GM19351 (cell line): ENCODE results near the gene TBK1.

Experiments used
- ATAC-seq: cut with Tn5 transposase; IDR thresholded peaks from one replicate; pipeline ENCODE4 v1.9.1; 2021; ENCODE audit warnings: mild to moderate bottlenecking, moderate library complexity; ENCODE audit not compliant: unreplicated experiment

Gene TBK1

DNA sequence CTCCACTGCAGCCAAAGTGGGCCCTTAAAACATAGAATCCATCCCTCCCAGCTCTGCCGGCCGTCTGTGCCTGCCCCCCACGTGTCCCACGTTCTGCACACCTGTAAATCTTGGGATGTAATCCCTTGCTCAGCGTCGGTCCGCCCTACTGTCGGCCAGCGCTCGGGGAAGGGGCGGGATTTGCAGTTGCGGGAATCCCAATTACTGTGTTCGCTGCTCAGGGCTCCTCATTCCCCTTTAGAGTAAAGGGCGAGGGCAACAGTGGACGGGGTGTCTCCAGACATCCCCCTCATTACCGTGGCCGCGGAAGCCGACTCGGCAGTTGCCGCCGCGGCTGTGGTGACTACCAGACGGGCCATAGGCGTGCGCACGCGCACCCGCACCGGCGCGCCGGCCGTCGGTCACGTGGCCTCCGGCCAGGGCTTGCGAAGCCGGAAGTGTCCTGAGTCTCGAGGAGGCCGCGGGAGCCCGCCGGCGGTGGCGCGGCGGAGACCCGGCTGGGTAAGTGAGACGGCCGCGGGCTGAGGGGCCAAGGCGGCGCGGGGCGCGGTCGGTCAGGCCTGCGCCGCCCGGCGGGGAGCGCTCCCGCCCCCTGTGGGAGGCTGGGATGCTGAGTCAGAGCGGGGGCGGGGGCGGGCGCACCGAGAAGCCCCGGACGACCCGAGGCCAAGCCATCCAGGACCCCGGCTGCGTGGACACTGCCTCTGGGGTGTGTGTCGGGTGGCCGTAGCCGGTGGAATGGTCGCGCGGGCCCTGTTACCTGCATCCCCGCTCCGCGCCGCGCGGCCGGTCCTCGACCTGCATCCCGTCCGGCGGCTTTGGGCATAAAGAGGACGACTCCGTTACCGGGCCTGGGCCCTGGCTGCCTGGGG, at the start of gene TBK1:
TBK1 (plus strand) TSS at position 434 of the 872 bp plus-strand sequence. CDS start 3,751 bp downstream, outside the sequence.
- peak; percentile 87 for ATAC-seq

DNA sequence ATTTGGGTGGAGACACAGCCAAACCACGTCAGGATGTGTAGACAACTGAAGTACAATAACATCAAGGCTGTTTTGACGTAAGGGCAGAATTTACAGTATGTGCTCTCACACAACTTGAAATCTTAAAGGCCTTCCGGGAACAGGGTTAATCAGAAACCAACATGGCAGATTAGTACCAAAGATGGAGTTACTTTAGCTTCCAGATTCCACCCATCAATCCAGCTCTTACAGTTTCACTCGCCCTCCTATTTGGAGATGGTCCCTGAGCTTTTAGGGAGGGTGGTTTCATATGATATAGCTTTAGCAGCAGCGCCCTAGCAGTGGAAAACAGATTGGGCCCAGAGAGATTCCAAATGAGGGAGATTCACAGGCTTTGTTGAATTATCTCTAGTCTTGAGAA, 49.7 kb upstream of the TBK1 start:
- no peak for ATAC-seq

DNA sequence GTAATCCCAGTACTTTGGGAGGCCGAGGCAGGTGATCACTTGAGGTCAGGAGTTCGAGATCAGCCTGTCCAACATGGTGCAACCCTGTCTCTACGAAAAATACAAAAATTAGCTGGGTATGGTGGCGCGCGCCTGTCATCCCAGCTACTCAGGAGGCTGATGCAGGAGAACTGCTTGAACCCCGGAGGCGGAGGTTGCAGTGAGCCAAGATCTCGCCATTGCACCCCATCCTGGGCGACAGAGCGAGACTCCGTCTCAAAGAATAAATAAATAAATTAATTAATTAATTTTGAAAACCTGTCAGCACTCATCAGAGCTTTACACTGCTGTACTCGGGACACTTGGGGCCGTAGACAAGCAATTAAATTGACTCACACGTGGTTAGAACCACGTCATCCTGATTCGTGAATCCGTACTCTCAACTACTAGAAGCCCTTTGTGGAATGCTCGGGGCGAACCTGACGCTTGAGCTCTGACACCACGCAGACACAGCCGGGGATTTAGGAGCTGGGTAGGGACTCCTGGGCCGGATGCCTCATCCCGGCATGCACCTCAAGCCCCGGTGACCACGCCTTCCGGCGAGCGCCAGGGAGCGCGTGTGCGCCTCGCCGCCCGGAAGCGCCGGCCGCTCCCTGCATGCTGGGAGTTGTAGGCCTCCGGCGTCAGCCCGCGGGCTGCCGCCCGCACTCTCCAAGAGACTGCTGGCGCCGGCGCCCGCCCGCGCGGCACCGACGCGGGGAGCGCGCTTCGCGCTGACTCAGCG, 48.0 kb upstream of the TBK1 start, which contains the start of gene XPOT:
XPOT (plus strand) TSS at position 686 of the 763 bp plus-strand sequence. CDS start 5,644 bp downstream, outside the sequence.
- peak; percentile 92 for ATAC-seq

DNA sequence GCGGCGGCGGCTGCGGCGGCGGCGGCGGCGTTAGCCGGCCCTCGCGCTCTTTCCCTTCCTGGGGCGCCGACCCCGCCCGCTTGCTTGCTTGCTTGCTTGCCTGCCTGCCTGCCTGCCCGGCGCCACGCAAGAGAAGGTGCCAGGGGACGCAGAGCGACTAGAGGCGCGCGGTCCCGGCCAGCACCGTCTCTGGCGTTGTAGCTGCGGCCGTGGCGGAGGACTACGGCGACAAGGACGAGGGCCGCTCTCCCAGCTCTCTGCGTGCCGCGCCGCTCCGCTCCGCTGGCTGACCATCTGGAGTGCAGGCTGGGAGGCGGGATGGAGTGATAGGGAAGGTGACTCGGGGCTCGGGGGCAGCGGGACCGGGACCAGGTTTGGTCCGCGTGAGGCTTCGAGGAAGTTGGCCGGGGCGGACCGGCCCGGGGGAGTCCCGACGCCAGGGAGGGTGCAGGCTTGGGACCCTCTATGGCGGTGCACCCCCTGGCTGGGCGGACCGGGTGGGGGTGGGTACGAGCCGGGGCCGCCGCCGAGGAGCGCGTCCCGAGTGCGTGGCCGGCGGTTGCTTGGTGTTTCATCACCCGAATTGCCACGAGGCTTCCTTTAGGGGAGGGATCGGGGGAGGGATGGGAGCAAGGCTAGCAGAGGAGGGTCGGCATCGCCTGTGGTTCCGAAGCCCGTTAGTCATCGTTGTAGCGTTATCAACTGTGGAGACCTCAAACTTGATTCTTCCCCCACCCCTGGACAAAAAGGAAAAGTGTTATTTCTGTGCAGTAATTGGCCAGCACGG, 47.3 kb upstream of the TBK1 start:
- ATAC-seq, result peak; percentile 30

DNA sequence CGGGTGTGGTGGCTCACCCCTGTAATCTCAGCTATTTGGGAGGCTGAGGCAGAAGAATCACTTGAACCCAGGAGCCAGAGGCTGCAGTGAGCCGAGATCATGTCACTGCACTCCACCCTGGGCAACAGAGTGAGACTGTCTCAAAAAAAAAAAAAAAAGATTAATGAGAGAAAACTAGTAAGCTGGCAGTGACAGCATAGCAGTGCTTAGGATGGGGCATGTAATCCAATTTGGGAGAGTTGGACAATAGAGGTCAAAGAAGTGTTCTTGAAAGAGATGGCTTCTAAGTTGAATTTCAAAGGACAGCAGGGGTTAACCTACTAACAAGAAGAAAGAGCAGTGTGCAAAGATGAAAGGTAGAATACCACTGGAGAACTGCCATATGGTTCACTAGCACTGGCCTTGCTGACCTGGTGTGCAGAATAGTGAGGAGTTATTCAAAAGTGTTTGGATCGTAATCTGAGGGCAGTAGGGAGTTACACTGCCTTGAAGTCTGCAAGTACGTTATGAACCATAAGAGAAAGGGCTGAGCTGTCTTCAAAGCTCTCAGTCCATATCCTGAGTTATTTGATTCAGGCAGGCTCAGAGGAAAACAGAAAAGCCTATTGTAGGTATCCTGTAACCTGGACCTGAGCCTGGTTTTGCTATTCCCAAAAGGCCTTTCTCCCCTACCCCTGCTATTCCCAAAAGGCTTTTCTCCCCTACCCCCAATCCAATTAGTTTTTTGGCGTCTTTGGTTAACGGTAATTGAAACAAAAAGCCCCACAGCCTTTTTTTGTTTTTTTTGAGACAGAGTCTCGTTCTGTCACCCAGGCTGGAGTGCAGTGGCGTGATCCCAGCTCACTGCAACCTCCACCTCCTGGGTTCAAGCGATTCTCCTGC, 44.3 kb upstream of the TBK1 start:
- ATAC-seq, result no peak

DNA sequence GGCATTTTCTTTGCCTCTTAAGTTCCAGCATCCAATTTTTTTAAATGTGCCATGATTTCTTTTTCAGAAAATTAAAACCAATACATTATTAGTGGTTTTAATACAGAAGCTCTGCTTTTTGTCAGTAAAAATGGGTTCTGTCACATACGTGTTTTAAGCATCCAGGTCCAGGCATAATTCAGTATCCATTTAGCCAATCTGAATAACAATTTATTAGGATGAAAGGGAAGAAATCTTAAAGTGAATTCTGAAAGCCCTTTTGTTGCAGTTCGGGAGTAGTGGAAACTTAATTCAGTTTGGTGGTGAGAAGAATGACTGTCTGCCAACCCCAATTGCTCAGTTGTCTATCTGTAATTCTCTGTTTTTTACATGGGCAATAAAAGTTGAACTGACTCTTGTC, 40.5 kb upstream of the TBK1 start:
- ATAC-seq, result no peak

DNA sequence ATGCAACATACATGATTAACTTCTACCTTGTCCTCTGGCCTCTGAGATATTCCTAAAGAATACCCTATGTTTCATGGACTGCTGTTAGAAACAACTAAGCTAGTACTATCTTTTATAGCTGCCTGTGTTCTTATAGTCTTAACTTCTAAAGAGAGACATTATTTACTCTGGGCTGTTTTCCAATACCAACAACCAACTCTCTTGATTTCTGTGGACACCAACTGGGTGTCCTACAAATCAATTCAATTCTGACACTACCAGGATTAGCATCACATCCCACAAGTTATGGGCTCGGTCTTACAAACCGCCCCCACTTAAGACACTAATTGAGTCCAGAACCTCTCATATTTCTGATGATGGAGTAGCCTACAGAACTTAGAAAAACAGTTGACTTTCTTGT, 39.5 kb upstream of the TBK1 start:
- no peak for ATAC-seq

DNA sequence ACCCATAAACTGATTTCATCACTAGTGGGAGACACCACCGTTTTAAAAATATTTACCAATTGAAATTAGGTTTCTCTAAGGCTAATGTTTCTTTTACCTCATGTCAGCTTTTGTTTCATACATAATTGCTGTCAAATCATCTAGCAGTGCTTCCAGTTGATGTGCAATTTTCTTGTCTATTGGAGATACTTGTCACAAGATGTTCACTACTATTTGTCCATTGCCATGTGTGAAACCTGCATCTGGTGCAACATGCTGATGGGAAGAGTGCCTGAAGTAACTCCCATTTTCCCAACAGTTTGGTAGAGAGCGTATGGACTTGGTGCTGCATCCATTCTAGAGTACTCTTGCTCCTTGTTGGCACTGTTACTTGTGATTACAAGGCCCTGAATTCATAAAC, 38.0 kb upstream of the TBK1 start:
- ATAC-seq, result no peak

DNA sequence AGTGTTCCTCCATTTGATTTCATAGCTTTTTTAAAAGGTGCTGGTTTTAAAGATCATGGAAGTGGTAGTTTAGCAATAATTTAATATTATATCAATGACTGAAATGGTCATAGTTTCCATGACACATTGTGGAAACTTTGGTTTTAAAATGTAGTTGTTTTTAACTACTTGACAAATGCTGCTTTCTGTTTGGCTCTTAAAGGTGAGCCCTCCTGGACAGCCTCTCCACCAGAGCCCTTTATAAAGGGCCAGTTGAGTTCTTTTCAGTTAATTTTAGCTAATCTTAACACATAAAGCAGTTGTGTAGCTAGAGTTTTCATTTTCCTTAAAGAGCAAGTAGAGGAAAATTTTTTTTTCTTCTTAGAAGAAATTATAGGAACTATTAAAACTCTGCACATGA, 33.7 kb upstream of the TBK1 start:
- no peak for ATAC-seq

DNA sequence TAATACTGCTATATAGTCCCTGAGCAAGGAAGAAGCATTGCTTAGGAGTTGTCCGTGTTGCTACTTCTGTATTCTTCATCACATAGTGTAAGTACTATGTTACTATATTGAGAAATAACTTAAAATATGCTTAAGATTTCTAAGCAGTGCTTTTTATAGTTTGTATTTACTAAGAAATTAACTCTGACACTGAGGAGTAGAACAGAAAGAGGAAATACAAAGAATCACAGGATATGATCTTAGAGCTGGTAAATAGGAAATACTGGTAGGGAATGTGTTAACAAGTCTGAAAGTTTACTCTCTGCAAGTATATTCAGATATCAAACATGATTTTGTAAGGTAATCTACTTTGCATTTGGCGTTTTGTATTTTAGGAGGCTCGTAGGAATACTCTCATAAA, 32.2 kb upstream of the TBK1 start:
- ATAC-seq, result no peak

DNA sequence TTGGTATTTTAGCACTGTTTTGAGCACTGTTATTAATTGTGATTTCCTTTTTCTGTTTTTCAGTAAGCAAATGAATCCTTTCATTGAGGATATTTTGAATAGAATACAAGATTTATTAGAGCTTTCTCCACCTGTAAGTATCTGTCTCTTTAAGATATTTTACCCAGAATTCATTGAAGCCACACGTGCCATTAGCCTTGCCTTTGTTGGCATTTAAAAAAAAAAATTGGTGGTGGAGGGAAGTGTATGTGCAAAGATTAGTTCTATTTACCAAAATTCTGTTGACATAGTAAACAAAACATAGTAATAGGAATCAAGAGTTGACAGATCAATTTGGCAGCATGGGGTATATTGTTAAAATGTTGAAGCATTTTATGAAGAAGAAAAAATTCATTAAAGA, 23.9 kb upstream of the TBK1 start:
- no peak for ATAC-seq

DNA sequence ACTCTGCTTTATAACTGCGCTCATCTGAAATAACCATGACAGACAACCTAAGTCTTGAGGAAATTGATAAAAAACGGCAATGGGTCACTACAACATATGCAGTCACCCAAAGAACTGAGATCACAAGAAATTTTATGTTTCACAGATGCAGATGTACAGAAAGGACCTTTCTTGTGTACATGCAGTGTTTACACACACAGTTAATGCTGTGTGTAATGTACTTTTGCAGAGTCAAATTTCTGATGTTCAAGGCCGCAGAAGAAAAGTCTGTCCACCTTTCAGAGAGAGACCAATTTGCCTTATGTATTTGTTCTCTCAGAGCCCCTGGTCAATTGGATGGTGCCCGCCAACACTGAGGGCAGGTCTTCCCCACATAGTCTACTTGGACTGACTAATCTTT, 23.0 kb upstream of the TBK1 start:
- ATAC-seq, result no peak

DNA sequence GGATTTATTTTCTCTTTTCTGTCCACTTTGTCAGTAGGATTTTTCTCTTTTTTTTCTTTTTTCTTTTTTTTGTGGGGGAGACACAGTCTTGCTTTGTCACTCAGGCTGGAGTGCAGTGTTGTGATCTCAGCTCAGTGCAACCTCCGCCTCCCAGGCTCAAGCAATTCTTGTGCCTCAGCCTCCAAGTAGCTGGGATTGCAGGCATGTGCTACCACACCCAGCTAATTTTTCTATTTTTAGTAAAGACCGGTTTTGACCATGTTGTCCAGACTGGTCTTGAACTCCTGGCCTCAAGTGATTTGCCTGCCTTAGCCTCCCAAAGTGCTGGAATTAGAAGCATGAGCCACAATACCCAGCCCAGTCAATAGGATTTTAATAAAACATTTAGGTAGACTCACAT, 21.0 kb upstream of the TBK1 start:
- ATAC-seq, result no peak

DNA sequence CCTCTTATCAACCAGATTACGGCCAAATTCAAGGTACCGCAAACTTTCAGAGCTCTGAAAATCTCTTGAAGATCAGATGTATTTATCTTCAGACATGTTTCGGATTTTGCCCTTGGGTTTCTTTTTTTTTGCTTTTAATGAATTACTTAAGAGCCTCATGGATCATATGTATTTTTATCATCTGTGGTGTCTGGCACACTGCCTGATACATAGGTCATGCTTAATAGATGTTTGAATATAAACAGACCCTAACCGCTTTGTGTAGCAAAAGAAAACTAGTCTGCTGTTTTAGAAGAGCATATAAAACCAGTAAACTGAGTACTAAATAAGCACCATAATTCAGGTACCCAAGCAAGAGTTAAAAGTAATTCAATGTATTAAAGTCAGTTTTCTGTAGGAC, 20.1 kb upstream of the TBK1 start:
- ATAC-seq, result no peak

DNA sequence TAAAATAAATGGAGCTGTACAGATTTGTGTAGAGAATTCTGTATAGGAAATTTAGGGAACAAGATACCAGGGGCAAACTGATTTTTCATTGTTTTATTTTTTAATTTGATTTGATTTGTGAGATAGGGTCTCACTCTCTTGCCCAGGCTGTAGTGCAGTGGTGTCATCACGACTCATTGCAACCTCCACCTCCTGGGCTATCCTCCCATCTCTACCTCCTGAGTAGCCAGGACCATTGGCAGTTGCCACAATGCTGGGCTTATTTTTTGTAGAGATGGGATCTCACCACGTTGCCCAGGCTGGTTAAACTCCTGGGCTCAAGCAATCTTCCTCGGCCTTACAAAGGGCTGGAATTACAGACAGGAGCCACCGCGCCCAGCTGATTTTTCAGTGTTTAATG, 18.0 kb upstream of the TBK1 start:
- ATAC-seq, result no peak

DNA sequence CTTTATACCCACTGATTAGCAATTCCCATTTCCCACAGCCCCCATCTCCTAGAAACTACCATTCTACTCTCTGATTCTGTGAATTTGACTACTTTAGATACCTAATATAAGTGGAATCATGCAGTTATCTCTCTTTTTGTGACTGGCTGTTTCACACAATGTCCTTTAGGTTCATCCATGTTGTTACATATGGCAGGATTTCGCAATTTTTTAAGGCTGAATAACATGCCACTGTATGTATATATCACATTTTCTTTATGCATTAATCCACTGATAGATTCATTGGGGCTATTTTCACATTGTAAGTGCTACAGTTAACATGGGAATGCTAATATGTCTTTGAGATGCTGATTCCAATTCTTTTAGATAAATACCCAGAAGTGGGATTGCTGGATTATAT, 11.8 kb upstream of the TBK1 start:
- ATAC-seq, result no peak

DNA sequence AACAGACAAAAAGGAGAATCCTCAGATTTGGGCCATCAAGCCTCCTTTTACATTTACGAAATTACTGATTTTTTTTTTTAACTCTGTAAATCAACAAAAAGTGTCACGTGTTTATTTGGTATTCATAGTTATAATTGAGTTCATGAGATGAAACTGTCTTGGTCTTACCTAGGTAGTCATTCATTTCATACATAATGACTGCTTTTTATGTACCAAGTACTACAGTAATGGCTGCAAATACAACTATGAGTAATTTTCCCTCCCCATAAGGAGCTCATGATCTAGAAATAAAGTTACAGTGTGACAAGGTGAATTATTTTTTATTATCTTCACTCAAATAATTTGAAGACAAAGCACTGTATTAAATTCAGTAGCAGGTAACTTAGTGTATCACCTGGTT, 6.4 kb upstream of the TBK1 start:
- ATAC-seq, result no peak

DNA sequence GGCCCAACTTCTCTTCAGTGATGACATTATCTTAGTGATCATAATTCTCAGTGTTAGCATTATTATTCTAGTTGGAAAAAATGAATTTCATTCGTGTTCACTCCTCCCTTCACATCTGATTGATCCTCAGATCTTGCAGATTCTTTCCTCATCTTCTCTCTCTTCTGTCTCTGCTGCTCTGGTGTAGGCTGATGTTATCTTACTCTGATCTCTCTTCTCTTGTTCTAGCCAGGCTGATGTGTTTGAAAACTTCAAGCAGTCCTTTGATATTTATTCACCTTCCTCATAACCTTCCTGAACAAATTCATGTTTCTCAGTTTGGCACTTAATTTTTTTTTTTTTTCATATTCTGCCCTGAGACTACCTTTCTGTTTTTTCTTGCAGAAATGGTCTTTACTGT, 5.6 kb upstream of the TBK1 start:
- ATAC-seq, result no peak

DNA sequence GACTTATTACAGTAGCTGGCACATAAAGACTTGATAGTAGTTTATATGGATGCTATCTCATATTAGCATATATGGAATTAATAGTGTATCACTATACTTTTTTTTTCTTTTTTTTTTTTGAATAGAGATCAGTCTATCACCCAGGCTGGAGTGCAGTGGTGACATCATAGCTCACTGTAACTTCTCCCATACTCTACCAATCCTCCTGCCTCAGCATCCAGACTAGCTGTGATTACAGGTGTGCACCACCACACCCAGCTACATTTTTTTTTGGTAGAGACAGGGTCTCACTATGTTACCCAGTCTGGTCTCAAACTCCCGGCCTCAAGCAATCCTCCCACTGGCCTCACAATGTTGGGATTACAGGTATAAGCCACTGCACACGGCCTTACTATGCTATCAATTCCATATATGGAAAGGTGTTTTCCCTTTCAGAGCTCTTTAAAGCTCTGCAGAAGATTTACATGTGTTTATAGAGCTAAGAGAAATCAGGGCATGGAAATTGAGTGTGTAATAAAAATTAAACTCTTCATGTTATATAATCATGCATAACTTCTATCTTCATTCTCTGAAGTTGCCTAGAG, 1.8 kb upstream of the TBK1 start:
- no peak for ATAC-seq
